SKM-1 treated with dmso at 0.1 percent for 144 hours (cell line): ENCODE results near the gene NUDT9.
"Not testable (repeated sequence)": the region's sequence is repeated elsewhere in the genome, so short reads cannot be mapped to it uniquely, and the experiment has no call there.

Source experiments
- DNase-seq: peaks from one replicate; lab custom pipeline; 2025; ENCODE audit not compliant: unreplicated experiment; lab: John Stamatoyannopoulos, UW

The NUDT9 gene

DNA sequence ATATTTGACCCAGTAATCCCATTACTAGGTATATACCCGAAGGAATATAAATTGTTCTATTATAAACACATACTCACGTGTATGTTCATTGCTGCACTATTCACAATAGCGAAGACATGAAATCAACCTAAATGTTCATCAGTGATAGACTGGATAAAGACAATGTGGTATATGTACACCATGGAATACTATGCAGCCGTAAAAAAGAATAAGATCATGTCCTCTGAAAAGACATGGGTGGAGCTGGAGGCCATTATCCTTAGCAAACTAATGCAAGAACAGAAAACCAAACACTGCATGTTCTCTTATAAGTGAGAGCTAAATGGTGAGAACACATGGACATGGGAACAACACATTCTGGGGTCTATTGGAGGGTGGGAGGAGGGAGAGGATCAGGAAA is 36.5 kb downstream of the NUDT9 start:
- no peak for DNase-seq

DNA sequence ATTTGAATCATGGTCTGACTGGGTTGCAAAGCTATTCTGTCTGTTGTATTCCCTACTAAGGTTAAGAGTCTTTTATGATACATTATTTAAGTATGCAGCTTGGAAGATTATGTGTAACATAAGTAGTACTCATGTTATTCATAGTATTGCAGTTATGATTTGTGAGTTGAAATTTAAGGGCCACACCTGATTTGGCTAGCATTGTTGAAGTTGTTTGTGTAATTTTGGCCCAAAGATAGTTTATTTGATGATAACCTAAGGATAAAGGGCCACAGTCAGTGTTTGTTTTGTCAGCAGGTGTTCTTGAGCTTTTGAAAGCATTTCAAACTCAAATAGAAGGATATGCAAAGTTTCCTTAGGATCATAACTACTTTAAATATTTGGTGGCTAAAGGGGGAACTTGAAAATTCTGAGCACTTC is 38.9 kb downstream of the NUDT9 start:
- DNase-seq = no peak

DNA sequence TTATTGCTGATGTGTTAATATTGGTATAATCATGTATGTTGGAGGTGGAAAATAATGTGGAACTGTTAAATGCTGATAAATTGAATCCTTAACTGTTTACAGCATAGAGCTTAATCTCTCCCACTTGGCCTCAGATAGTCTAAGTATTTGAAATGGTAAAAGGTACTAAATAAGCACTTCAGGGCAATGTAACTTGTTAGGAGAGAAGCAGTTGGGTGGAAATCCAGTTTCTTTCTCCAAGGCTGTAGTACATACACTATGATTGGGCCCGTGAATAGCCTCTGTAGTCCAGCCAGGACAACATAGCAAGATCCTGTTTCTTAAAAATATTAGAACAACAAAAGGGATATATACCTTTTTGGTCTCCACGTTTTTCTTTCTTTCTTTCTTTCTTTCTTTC is 39.7 kb downstream of the NUDT9 start:
- no peak for DNase-seq

DNA sequence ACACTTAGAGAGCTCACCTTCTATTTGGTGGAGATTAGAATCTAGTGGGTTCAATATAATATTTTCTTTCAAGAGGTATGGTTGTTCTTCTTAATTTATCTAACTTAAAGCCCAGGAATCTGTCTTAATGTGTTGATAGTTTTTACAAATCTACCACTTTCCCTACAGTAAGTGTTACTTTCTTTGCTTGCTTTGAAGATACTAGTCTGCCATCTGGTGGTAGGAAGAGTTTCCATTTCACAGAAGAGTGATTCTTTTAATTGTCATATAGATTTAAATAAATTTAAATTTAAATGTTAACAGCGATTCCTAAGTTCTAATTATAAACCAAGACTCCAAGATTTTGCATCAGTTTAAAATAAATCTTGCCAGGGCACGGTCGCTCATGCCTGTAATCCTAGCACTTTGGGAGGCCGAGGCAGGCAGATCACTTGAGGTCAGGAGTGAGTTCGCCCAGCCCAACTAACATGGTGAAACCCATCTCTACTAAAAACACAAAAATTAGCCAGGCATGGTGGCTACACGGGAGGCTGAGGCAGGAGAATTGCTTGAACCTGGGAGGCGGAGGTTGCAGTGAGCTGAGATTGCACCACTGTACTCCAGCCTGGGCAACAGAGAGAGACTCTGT is 43.5 kb downstream of the NUDT9 start:
- DNase-seq = peak; percentile 34

DNA sequence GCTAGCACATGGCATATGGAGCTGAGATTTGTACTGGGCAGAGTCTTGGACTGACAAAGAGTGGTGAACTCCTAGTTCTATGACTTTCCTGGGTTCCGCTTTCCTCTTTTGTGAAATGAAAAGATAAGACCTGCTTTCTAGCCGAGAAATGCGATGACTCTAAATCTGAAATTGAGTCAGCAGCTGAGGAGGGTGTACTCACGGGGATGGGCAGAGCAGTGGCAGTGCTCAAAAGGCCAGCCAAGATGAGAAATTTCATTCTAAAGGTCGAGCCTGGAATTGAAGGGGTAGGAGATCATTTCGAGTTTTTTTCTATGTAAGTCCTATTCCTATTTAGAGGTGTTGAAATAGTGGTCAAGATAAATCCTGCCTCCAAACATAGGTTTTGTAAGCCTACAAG is 47.0 kb downstream of the NUDT9 start:
- no peak for DNase-seq

DNA sequence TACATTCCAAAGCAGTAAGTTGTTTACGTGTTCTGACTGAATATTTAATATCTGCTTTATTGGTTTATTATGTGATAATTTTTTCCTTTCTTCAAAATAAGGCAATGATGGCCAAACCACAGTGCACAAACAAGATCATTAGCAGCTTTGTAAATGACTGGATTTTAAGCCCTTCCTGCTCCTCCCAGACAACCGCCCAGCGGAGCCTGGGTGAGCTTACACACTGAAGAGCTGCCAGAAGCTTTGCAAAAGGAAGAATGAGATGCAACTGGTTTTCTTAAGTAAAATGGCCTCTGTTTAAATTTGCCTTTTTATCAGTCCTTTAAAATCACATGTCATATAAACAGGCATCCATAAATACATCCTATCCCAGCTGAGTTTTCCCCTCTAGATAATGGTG is 54.6 kb downstream of the NUDT9 start:
- no peak for DNase-seq

DNA sequence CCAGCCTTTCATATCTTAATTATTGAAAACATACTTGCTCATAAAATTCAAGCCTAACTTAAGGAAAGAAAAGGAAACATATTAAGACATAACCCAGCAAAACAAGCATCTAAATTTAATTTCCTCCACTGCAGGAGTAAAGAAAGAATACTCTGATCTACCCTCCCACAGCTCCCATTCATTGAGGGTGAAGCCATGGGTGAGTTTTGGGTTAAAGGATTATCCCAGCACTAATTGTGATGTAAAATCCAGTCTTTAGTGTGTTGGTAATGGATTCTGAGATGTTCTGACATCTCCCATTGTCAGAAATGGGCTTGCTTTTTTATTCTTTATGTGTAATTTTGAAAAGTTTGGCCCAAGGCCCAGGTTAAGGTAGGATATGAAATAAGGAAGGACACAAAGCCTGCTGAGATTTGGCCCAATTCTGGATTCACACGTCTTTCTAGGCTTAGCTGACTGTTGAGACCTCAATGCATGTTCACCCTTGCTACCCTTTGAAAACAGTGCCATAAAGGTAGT is 56.4 kb downstream of the NUDT9 start:
- DNase-seq = no peak

DNA sequence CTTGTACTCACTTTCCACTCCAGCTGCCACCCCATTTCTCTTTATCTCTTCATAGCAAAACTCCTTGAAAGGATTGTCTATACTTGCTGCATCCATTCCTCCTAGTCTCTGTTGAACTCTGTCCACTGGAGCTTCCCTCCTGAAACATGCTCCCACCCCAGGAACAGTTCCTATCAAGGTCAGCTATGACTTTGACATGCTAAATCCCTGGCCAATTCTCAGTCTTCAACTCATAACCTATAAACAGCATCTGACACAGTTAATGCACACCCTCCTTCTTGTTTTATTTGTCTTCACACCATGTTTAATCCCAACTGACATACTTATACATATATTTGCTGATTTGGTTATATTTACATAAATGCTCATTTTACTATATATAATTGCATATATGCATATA is 59.0 kb downstream of the NUDT9 start:
- no peak for DNase-seq

DNA sequence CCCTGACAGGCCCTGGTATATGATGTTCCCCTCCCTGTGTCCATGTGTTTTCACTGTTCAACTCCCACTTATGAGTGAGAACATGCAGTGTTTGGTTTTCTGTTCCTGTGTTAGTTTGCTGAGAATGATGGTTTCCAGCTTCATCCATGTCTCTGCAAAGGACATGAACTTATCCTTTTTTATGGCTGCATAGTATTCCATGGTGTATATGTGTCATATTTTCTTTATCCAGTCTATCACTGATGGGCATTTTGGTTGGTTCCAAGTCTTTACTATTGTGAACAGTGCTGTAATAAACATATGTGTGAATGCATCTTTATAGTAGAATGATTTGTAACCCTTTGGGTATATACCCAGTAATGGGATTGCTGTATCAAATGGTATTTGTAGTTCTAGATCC is 60.9 kb downstream of the NUDT9 start:
- not testable (repeated sequence) for DNase-seq

DNA sequence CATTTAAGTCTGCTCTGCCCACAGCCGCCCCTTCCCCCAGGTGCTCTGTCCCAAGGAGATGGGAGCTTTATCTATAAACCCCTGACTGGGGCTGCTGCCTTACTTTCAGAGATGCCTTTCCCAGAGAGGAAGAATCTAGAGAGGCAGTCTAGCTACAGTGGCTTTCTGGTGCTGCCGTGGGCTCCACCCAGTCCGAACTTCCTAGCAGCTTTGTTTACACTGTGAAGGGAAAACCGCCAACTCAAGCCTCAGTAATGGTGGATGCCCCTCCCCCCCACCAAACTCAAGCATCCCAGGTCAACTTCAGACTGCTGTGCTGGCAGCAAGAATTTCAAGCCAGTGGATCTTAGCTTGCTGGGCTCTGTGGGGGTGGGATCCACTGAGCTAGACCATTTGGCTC is 66.3 kb downstream of the NUDT9 start:
- not testable (repeated sequence) for DNase-seq

DNA sequence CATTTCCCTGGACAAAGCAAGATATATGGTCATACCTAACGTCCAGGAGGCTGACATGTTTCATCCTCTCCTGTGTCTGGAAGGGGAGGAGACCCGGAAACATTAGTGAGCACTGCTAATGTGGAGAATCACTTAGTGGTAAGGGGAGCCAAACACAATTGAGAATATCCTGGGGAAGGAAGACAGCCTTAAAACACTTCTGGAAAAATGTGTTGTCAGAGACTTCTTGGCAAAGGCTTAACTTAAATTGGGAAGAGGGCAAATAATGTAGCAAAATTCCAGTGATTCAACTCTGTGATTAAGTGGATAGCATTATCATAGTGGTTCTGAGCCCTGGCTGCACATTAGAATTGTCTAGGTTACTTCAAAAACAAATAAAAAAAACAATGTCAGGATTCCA is 67.3 kb downstream of the NUDT9 start:
- DNase-seq = no peak

DNA sequence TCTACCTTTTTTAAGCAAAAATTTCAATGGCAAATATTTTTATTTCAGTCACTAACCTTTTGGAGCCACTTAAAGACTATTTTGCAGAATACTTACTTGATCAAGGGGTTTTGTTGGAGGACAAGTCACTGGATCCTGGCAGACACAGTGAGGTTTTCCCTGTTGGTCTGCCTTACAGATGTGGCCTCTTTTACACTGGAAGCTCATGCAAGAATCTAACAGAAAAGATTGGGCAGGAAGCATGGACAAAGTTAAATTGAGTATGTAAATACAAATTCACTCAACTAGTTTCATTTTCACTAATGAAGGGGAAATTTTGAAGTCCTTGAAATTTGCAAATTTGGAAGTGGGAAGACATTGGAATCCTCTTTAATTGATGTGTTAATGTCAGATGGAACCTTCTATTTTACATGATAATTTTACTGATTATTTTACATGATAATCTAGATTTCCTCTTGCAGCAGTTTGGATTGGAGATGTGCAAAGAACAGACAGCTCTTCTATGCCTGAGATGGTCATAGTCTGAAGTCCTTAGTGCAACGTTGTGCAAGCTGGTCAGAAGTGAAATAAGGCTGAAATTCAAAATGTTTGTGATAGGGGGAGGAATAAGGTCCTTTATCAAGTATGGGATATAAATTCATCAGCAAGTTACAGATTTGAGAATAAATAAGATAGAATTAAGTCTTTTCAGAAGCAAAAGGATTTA is 68.4 kb downstream of the NUDT9 start:
- DNase-seq = no peak

DNA sequence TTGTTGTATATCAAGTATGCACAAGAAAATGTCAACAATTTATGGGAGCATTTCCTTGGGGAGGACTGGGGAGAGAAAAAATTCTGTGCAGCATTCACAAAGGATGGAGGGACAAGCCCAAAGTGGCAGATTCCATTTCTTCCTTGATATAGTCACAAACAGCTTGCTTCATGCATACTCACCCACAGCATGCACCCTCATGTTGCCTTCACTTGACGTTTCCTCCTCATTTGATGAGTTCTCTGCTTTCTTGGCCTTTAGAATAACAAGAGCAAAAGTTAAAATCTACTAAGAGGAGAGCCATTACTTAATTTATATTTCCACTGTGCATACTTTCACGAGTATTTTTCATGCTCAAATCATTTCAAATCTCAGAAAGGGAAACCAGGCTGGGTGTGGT is 69.1 kb downstream of the NUDT9 start:
- no peak for DNase-seq

DNA sequence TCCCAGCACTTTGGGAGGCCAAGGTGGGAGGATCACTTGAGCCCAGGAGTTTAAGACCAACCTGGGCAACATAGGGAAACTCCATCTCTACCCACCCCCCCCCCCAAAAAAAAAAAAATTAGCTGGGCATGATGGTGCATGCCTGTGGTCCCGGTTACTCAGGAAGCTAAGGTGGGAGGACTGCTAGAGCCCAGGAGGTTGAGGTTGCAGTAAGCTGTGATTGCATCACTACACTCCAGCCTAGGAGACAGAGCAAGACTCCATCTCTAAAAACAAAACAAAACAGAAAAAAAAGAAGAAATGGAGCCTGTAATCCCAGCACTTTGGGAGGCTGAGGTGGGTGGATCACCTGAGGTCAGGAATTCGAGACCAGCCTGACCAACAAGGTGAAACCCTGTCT is 69.5 kb downstream of the NUDT9 start:
- DNase-seq = not testable (repeated sequence)

DNA sequence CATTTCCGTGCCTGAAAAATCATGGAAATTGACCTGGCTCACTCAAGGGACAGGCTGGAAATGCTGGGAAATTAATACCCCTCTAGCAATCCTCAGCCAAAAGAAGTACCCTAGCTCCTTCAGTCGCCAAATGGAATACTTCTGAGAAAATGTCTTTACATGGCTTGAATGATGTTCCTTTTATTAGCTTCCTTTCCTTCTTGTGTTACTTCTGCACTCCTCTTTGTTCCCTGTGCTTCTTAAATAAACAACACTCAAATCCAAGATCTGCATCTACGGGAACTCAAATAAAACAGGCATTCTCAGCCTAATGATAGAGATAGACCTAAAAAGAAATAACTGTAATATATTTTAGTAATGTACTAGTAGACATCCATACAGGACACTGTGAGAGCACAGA is 70.7 kb downstream of the NUDT9 start:
- DNase-seq = no peak

DNA sequence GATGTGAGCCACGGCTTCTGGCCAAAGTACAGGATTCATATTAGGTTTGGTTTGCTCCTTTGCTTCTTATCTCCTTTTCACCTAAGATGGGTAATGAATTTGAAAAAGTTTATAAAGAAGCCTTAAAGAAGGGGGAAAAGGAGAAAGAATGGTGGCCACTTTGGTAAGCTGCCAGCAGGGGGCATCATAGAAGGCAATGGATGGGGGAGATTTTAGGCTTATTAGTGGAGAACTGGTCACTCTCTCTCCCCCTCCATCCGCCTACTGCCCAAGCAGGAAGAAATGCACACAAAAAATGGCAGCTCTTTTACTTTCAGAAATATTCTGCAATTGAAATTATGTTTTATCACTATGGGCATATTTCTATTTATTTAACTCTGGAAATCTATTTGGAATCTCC is 74.8 kb downstream of the NUDT9 start:
- DNase-seq = peak; percentile 24

DNA sequence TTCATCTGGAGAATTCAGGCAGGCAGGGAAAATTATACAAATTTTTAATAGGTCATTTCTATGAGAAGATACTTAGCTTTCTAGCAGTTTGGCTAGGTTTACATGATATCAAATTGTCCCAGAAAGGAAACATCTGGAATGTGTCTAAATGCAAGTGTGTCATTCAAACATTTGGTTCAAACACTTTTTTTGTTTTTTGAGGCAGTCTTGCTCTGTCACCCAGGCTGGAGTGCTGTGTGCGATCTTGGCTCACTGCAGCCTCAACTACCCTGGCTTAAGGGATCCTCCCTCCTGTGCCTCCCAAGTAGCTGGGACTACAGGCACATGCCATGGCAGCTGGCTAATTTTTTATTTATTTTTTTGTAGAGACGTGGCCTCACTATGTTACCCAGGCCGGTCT is 75.2 kb downstream of the NUDT9 start:
- no peak for DNase-seq

DNA sequence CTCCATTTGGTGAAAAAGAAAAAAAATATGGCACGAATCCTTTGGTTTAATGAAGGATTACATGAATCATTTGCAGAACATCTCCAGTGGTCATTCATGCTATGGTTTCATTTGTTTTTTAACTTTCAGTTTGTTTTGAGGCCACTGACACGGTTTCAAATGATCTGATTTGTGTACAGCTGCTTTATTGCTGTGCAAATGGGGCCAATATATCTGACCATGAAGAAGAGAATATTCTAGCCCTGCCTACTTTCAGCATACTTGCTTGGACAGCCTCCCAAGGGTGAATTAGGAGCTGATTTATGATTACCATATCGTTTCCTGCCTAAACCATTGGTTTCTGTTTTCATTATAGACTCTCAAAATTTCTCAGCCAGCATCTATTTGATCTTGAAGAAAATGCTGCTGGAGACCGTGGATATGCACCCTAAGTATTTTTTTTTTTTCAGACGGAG is 76.1 kb downstream of the NUDT9 start:
- no peak for DNase-seq

DNA sequence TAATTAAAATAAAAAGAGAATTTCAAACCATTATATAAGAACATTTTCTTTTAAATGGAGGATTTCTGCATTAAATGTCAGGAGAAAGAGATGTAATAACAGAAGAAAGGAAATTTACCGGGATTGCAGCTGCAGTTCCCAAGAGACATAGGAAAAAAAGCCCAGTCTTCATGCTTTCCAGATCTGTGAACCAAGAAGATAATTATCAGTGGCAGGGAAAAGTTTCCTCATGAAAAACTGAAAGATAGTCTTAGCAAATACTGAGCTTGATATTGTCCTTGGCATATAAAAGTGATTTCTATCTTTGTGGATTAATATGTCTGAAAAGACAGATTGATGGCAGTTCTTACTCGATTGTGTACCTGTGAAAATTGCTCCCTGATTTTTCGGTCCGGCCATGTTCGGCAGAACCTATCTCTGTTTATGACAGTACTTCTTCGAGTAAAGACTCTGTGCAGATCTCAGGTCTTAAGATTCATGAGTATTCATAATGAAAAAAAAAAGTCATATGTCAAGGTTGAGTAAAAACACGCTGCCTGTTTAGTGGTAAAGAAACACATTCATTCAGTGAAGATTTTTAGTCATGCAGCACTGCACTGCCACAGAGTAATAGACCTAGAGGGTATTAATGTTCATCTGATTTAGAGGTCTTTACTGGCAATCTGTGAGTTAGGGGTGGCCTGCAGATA is 77.2 kb downstream of the NUDT9 start:
- DNase-seq = no peak

DNA sequence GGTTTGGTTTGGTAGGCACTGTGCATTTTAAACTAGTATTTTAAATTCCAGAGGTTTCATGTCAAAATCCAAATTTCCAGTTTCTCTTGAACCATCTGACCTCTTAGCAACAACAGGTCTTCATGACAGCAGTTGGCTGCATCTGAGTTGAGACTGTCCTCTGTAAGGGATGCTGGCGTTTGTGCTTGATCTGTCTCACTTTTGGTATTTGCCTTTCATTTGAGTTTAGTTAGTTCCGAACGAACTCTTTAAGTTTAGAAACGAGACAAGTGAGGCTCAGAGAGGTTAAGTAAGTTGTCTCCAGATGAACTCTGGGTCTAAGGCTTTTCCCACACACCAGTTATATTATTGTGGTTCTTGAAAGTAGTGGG is 77.7 kb downstream of the NUDT9 start:
- no peak for DNase-seq

DNA sequence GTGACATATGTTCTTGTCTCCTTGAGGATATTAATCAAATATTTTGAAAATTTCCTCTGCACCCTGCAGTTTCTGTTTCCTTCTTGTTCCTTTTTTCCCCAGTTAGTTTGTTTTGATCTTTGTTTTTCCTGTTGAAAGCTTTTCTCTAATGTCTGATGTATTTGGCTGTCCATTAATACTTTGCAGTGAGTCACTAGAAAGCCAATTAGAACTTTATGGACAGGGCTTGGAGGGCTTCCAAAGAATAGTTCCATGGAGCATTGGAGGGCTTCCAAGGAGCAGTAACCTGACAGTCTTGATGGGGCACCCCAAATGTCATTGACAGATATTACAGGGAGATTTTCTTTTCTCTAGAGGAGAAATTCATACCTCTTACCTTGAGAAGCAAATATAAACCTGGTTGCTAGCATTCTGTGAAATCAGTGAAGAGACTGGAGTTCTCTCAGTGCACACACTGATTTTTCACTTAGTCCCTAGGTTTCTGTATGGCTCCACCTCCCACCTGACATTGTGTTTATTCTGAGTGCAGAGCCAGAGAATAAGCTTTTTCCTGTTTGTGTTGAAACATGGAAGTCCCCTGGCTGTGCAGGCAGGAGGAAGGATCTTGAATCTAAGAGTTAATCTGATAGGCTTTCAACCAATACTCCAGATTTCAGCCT is 80.3 kb downstream of the NUDT9 start:
- DNase-seq = no peak

DNA sequence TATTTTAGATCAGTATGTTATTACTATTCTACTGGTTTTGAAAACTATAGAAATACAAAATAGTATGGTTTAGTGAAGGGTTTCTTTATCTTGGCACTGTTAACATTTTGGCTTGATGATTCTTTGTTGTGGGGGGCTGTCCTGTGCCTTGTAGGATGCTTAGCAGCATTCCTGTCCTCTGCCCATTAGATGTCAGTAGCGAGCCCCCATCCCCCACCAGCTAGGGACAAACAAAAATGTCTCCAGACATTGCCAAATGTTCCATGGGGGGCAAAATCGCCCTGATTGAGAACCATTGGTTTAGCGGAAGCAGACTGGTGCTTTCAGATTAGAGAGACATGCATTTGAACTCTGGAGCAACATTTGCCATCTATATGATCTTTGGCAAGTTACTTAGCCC is 83.5 kb downstream of the NUDT9 start:
- DNase-seq = no peak
